Muscle layer of duodenum (tissue), 2 donors: Measurements from ENCODE around the gene TRPM2.

Experiments used
- H3K27ac ChIP-seq: one replicate; pipeline ENCODE4 v1.7.0; 2013; ENCODE audit warnings: mild to moderate bottlenecking, low read length
- H3K27me3 ChIP-seq: one replicate; pipeline ENCODE4 v1.7.0; 2013; ENCODE audit warnings: low read depth, mild to moderate bottlenecking, control low read depth, low read length
- H3K36me3 ChIP-seq, 2 donors: one replicate each; pipeline ENCODE4 v1.7.0; 2013; ENCODE audit warnings: low read length in 2 of 2, control low read depth in 1 of 2, mild to moderate bottlenecking in 1 of 2; ENCODE audit not compliant: insufficient read depth in 2 of 2, control insufficient read depth in 1 of 2
- H3K4me1 ChIP-seq, 2 donors: one replicate each; pipeline ENCODE4 v1.7.0; 2013; ENCODE audit warnings: low read length in 2 of 2, mild to moderate bottlenecking in 2 of 2, control low read depth in 1 of 2, moderate library complexity in 1 of 2; ENCODE audit not compliant: insufficient read depth in 2 of 2, control insufficient read depth in 1 of 2
- H3K4me3 ChIP-seq, 2 donors: one replicate each; pipeline ENCODE4 v1.7.0; 2013; ENCODE audit warnings: low read length in 2 of 2, low read depth in 1 of 2, mild to moderate bottlenecking in 1 of 2
- H3K9me3 ChIP-seq, 2 donors: one replicate each; pipeline ENCODE4 v1.7.0; 2013; ENCODE audit warnings: low read length in 2 of 2, control low read depth in 1 of 2, mild to moderate bottlenecking in 1 of 2; ENCODE audit not compliant: control insufficient read depth in 1 of 2
- donor health status: healthy.

The TRPM2 gene

GRCh38 chr21:44323591-44323990 is 29.8 kb upstream of the TRPM2 start:
- Histone ChIP-seq H3K27me3 (no peaks in the 10 kb centered on the region), H3K9me3 (no peaks in the 10 kb centered on the region), H3K4me3 (no peak overlapping the region), H3K36me3 (peaks cover 10 to 70% of the 10 kb centered on the region in 2 donors), H3K4me1 (no peaks in the 10 kb centered on the region), H3K27ac (no peak overlapping the region)

- Histone ChIP-seq H3K9me3 (no peaks in the 10 kb centered on the region), H3K27ac (no peak overlapping the region), H3K4me1 (no peaks in the 10 kb centered on the region), H3K27me3 (no peaks in the 10 kb centered on the region), H3K4me3 (no peak overlapping the region), H3K36me3 (peaks cover 10 to 65% of the 10 kb centered on the region in 2 donors)
These were observed 29.1 kb upstream of the TRPM2 start for GRCh38 chr21:44324106-44324853.

- Histone ChIP-seq H3K27ac (no peak overlapping the region), H3K36me3 (peaks cover 10 to 60% of the 10 kb centered on the region in 2 donors), H3K27me3 (no peaks in the 10 kb centered on the region), H3K9me3 (no peaks in the 10 kb centered on the region), H3K4me1 (no peaks in the 10 kb centered on the region), H3K4me3 (no peak overlapping the region)
These were observed 28.6 kb upstream of the TRPM2 start for GRCh38 chr21:44324854-44325107.

- H3K9me3 ChIP-seq, result no peaks in the 10 kb centered on the region
- no peaks in the 10 kb centered on the region for H3K27me3 ChIP-seq
- peaks cover 10 to 55% of the 10 kb centered on the region in 2 donors for H3K36me3 ChIP-seq
- H3K27ac ChIP-seq, result no peak overlapping the region
- no peak overlapping the region for H3K4me3 ChIP-seq
- H3K4me1 ChIP-seq, result no peaks in the 10 kb centered on the region
These were observed 27.8 kb upstream of the TRPM2 start for GRCh38 chr21:44325386-44326271.

GRCh38 chr21:44326272-44326647 is 27.2 kb upstream of the TRPM2 start:
- Histone ChIP-seq H3K27me3 (no peaks in the 10 kb centered on the region), H3K27ac (no peak overlapping the region), H3K4me1 (no peaks in the 10 kb centered on the region), H3K36me3 (peaks cover 10 to 51% of the 10 kb centered on the region in 2 donors), H3K4me3 (no peak overlapping the region), H3K9me3 (no peaks in the 10 kb centered on the region)

GRCh38 chr21:44326716-44327602 is 26.5 kb upstream of the TRPM2 start:
- Histone ChIP-seq H3K27me3 (no peaks in the 10 kb centered on the region), H3K4me3 (no peak overlapping the region), H3K27ac (no peak overlapping the region), H3K36me3 (peaks cover 13 to 56% of the 10 kb centered on the region in 2 donors), H3K9me3 (no peaks in the 10 kb centered on the region), H3K4me1 (no peaks in the 10 kb centered on the region)

- peaks cover 9 to 51% of the 10 kb centered on the region in 2 donors for H3K36me3 ChIP-seq
- H3K4me1 ChIP-seq, result no peaks in the 10 kb centered on the region
- H3K9me3 ChIP-seq, result no peaks in the 10 kb centered on the region
- H3K4me3 ChIP-seq, result no peak overlapping the region
- H3K27ac ChIP-seq, result no peak overlapping the region
- no peaks in the 10 kb centered on the region for H3K27me3 ChIP-seq
These were observed 25.8 kb upstream of the TRPM2 start for GRCh38 chr21:44327603-44327974.

GRCh38 chr21:44328242-44328895 is 25.1 kb upstream of the TRPM2 start:
- no peaks in the 10 kb centered on the region for H3K4me1 ChIP-seq
- H3K27me3 ChIP-seq, result no peaks in the 10 kb centered on the region
- H3K27ac ChIP-seq, result no peak overlapping the region
- peaks cover 9 to 43% of the 10 kb centered on the region in 2 donors for H3K36me3 ChIP-seq
- H3K9me3 ChIP-seq, result no peaks in the 10 kb centered on the region
- no peak overlapping the region for H3K4me3 ChIP-seq

GRCh38 chr21:44329086-44329889 is 24.1 kb upstream of the TRPM2 start:
- no peak overlapping the region for H3K4me3 ChIP-seq
- H3K4me1 ChIP-seq, result no peaks in the 10 kb centered on the region
- H3K27ac ChIP-seq, result no peak overlapping the region
- no peaks in the 10 kb centered on the region for H3K9me3 ChIP-seq
- no peaks in the 10 kb centered on the region for H3K27me3 ChIP-seq
- H3K36me3 ChIP-seq, result peaks cover 9 to 34% of the 10 kb centered on the region in 2 donors

GRCh38 chr21:44329971-44330681 is 23.3 kb upstream of the TRPM2 start:
- no peak overlapping the region for H3K27ac ChIP-seq
- peaks cover 9 to 29% of the 10 kb centered on the region in 2 donors for H3K36me3 ChIP-seq
- no peaks in the 10 kb centered on the region for H3K4me1 ChIP-seq
- no peaks in the 10 kb centered on the region for H3K27me3 ChIP-seq
- no peaks in the 10 kb centered on the region for H3K9me3 ChIP-seq
- no peak overlapping the region for H3K4me3 ChIP-seq
